GM12878 (cell line): ENCODE measurements around the gene RNF43. TPM values are rescaled to one million over a fixed set of nuclear protein-coding genes. Genes with fewer than 3 reads are reported as not detected.

ENCODE experiments used
- ATAC-seq: fragments of 200-7000 bp; cut with Tn5 transposase; 3 replicates; pipeline ENCODE4 v1.9.1; 2020; ENCODE audit warnings: mild to moderate bottlenecking, moderate library complexity
- BruUV-seq: library from RNA; stranded (reverse); fragments of 400-500 nt; replicated peaks from 2 replicates; lab custom pipeline; 2021; lab: Mats Ljungman, UMichigan
- CTCF ChIA-PET: fragments of 300-600 bp; sonication (Branson Sonifier 250); formaldehyde crosslinking; extraction: SDS; loops from one replicate; lab custom pipeline; 2021; ENCODE audit warnings: inconsistent platforms; lab: Yijun Ruan, JAX
- POLR2A ChIA-PET: fragments of 350-600 bp; formaldehyde crosslinking; extraction: SDS; loops from one replicate; lab custom pipeline; 2021; ENCODE audit warnings: inconsistent platforms; lab: Charles Lee
- RAD21 ChIA-PET: fragments of 300-600 bp; sonication (Branson Sonifier 250); formaldehyde crosslinking; loops from one replicate; lab custom pipeline; 2023; ENCODE audit warnings: antibody characterized with exemption; ENCODE audit not compliant: unreplicated experiment; lab: Charles Lee
- SMC1A ChIA-PET: fragments of 300-600 bp; sonication (Branson Sonifier 250); formaldehyde crosslinking; loops from one replicate; lab custom pipeline; 2023; ENCODE audit not compliant: unreplicated experiment, uncharacterized antibody; lab: Charles Lee
- DNase-seq: peaks from one replicate; pipeline ENCODE4 v3.0.0-alpha.2; 2011; ENCODE audit warnings: low read depth, low spot score
- FAIRE-seq: peaks from 3 replicates; lab custom pipeline; 2011; peaks lifted over from hg19 to GRCh38; lab: Jason Lieb, UNC
- H2AFZ ChIP-seq: 2 replicates; pipeline ENCODE4 v1.6.0; 2011; ENCODE audit warnings: low read depth, low read length, control low read depth; ENCODE audit not compliant: control insufficient read depth
- H3K27ac ChIP-seq: 2 replicates; pipeline ENCODE4 v1.5.1; 2011; ENCODE audit warnings: control low read depth; ENCODE audit not compliant: control insufficient read depth, insufficient read depth
- H3K27me3 ChIP-seq, 2 experiments: replicated peaks in 1 of 2; 2 replicates each; pipeline versions ENCODE4 v1.6.0 to v1.6.1; 2011; ENCODE audit warnings: low read length in 1 of 2; ENCODE audit not compliant: control insufficient read depth in 2 of 2, insufficient read depth in 2 of 2
- H3K36me3 ChIP-seq, 2 experiments: 2 replicates each; pipeline ENCODE4 v1.5.1; 2011; ENCODE audit warnings: low read length in 1 of 2; ENCODE audit not compliant: control insufficient read depth in 2 of 2, insufficient read depth in 2 of 2
- H3K4me1 ChIP-seq: 2 replicates; pipeline ENCODE4 v1.6.1; 2011; ENCODE audit warnings: mild to moderate bottlenecking, low read length, moderate library complexity, mixed read lengths; ENCODE audit not compliant: control insufficient read depth, insufficient read depth
- H3K4me2 ChIP-seq: 2 replicates; pipeline ENCODE4 v1.6.0; 2011; ENCODE audit warnings: control low read depth; ENCODE audit not compliant: control insufficient read depth, insufficient read depth
- H3K4me3 ChIP-seq: fragments of 200-600 bp; sonication (generic); 2 replicates; pipeline ENCODE4 v1.5.1; 2016
- H3K79me2 ChIP-seq: 2 replicates; pipeline ENCODE4 v1.6.0; 2011; ENCODE audit warnings: low read length; ENCODE audit not compliant: control insufficient read depth, insufficient read depth
- H3K9ac ChIP-seq: 2 replicates; pipeline ENCODE4 v1.8.0; 2011; ENCODE audit warnings: low read length, control low read depth, mixed read lengths; ENCODE audit not compliant: control insufficient read depth, insufficient read depth
- H3K9me3 ChIP-seq: replicated peaks from 3 replicates; pipeline ENCODE4 v1.5.1; 2011; ENCODE audit warnings: mild to moderate bottlenecking, low read length; ENCODE audit not compliant: control insufficient read depth, insufficient read depth
- H4K20me1 ChIP-seq: 2 replicates; pipeline ENCODE4 v1.6.0; 2011; ENCODE audit not compliant: control insufficient read depth, insufficient read depth
- BMI1 ChIP-seq: fragments of 450-650 bp; IDR thresholded peaks from 2 replicates; pipeline ENCODE4 v1.6.1; 2016; ENCODE audit warnings: mild to moderate bottlenecking, moderate library complexity, borderline replicate concordance
- E4F1 ChIP-seq: fragments of 450-650 bp; IDR thresholded peaks from 2 replicates; pipeline ENCODE4 v1.6.1; 2018; ENCODE audit warnings: borderline replicate concordance, mild to moderate bottlenecking; ENCODE audit not compliant: partially characterized antibody
- IRF4 ChIP-seq: IDR thresholded peaks from 2 replicates; pipeline ENCODE4 v1.6.1; 2011; ENCODE audit warnings: low read depth, low read length
- KAT2A ChIP-seq: conservative IDR thresholded peaks from 2 replicates; pipeline ENCODE4 v1.6.1; 2011; ENCODE audit warnings: low read depth, low read length; ENCODE audit not compliant: control insufficient read depth
- MEF2A ChIP-seq: IDR thresholded peaks from 2 replicates; pipeline ENCODE4 v1.6.1; 2011; ENCODE audit warnings: low read depth, mild to moderate bottlenecking, low read length, moderate library complexity; ENCODE audit not compliant: insufficient read depth
- MYB ChIP-seq: fragments of 150-350 bp; IDR thresholded peaks from 2 replicates; pipeline ENCODE4 v1.6.1; 2014; ENCODE audit warnings: mild to moderate bottlenecking, low read depth, low read length, borderline replicate concordance
- MYC ChIP-seq: IDR thresholded peaks from 2 replicates; pipeline ENCODE4 v1.6.1; 2011; ENCODE audit warnings: mild to moderate bottlenecking, low read length, moderate library complexity, inconsistent platforms; ENCODE audit not compliant: insufficient read depth, insufficient replicate concordance, insufficient read length, severe bottlenecking
- POLR2AphosphoS5 ChIP-seq: IDR thresholded peaks from 2 replicates; pipeline ENCODE4 v1.6.1; 2011; ENCODE audit warnings: mild to moderate bottlenecking, low read length, inconsistent platforms
- RUNX3 ChIP-seq: IDR thresholded peaks from 2 replicates; pipeline ENCODE4 v1.6.1; 2012; ENCODE audit warnings: low read length, inconsistent platforms
- SMARCA5 ChIP-seq: fragments of 450-650 bp; IDR thresholded peaks from 2 replicates; pipeline ENCODE4 v1.6.1; 2017; ENCODE audit warnings: mild to moderate bottlenecking
- STAT1 ChIP-seq: fragments of 450-650 bp; conservative IDR thresholded peaks from 2 replicates; pipeline ENCODE4 v1.6.1; 2014; ENCODE audit warnings: antibody characterized with exemption, mild to moderate bottlenecking
- SUPT20H ChIP-seq: IDR thresholded peaks from 2 replicates; pipeline ENCODE4 v1.6.1; 2011; ENCODE audit warnings: low read depth, mild to moderate bottlenecking, low read length, moderate library complexity, borderline replicate concordance; ENCODE audit not compliant: control insufficient read depth
- SUZ12 ChIP-seq: fragments of 200-600 bp; sonication (generic); IDR thresholded peaks from one replicate; pipeline ENCODE4 v1.6.1; 2018; ENCODE audit warnings: antibody characterized with exemption, mild to moderate bottlenecking; ENCODE audit not compliant: unreplicated experiment
- USF2 ChIP-seq: IDR thresholded peaks from 2 replicates; pipeline ENCODE4 v1.6.1; 2011; ENCODE audit warnings: low read depth, low read length, improper control_type of control experiment, borderline replicate concordance
- WGBS: methylation state at CpG from one replicate; pipeline ENCODE4 v1.1.6; 2016; ENCODE audit warnings: low lambda C conversion rate; ENCODE audit not compliant: insufficient replicate concordance, insufficient coverage; ENCODE audit errors: missing lambda C conversion rate; 5-methylcytosine and 5-hydroxymethylcytosine counted together
- in situ Hi-C: fragments of 300-500 bp; cut with MboI; formaldehyde crosslinking; loops from 9 replicates; pipeline ENCODE4 v1.14.3; 2018; ENCODE audit warnings: mixed read lengths
- intact Hi-C: fragments of 100-400 bp; cut with micrococcal nuclease; formaldehyde crosslinking; loops from one replicate; pipeline ENCODE4 v1.14.2; 2022; ENCODE audit not compliant: unreplicated experiment
- polyA plus RNA-seq, 11 experiments: library from polyadenylated mRNA; depleted of rRNA in 4 of 11; unstranded in 6 of 11; stranded (reverse) in 5 of 11; fragments of >200 nt; fragmentation: Nextera tagmentation in 4 of 11; fragmentation: Illumina TruSeq in 1 of 11; extraction: Ambion mirVana in 4 of 11; extraction: Trizol in 1 of 11; gene quantifications; 1 replicate in 1 of 11; 2 replicates in 10 of 11; pipeline versions ENCODE4 v1.2.1 to v1.2.3, GENCODE V29; 2011 to 2016; ENCODE audit warnings: inconsistent platforms in 2 of 11, missing spikeins in 2 of 11, low read depth in 1 of 11
- total RNA-seq, 4 experiments: library from RNA; depleted of rRNA in 3 of 4; stranded (reverse); fragments of >200 nt in 3 of 4; fragmentation: Illumina TruSeq in 1 of 4; extraction: Trizol in 1 of 4; gene quantifications; 2 replicates each; pipeline versions ENCODE4 v1.2.1 to v1.2.3, GENCODE V29; 2013 to 2021
- TF ChIP-seq, protein P1 (sequence below): fragments of 450-650 bp; conservative IDR thresholded peaks from 2 replicates; pipeline ENCODE4 v1.6.1; 2017; ENCODE audit warnings: mild to moderate bottlenecking, moderate library complexity

Gene RNF43
- total and polyA plus RNA-seq, 10 of the 15 experiments (the other 5 are each of a cell fraction or from before 2014, with no cell fraction given), result 1.2 to 16.7 (median 5.5) TPM

- no peak for ATAC-seq
- BruUV-seq, result no TSS peak
Observed at GRCh38 chr17:58368860-58369213, 48.5 kb downstream of the RNF43 start.

More at GRCh38 chr17:58368860-58369213, 48.5 kb downstream of the RNF43 start:
- ChIA-PET RAD21 (interaction anchor here (1.4 kb wide), 1 partner anchor 49 kb away, joined by 5 read pairs; the partner anchor contains the start of gene RNF43), SMC1A (interaction anchor here (1.0 to 1.5 kb wide), 6 partner anchors 10 to 31 kb away, joined by 3 to 4 read pairs (median 3); no protein-coding TSS in a partner anchor), POLR2A (interaction anchor here (1.2 to 1.4 kb wide), 2 partner anchors 10 to 16 kb away, joined by 3 read pairs; no protein-coding TSS in a partner anchor), CTCF (interaction anchor here (1.1 to 2.0 kb wide), 3 partner anchors 21 to 58 kb away, joined by 3 to 7 read pairs (median 3); no protein-coding TSS in a partner anchor)
- TF ChIP-seq POLR2AphosphoS5 (no peak), MYB (no peak), USF2 (no peak), SUZ12 (no peak), SMARCA5 (no peak), SUPT20H (no peak), MEF2A (no peak), MYC (no peak), RUNX3 (no peak), E4F1 (no peak), STAT1 (no peak), IRF4 (no peak), KAT2A (no peak), BMI1 (no peak)
- TF ChIP-seq, protein P1, sequence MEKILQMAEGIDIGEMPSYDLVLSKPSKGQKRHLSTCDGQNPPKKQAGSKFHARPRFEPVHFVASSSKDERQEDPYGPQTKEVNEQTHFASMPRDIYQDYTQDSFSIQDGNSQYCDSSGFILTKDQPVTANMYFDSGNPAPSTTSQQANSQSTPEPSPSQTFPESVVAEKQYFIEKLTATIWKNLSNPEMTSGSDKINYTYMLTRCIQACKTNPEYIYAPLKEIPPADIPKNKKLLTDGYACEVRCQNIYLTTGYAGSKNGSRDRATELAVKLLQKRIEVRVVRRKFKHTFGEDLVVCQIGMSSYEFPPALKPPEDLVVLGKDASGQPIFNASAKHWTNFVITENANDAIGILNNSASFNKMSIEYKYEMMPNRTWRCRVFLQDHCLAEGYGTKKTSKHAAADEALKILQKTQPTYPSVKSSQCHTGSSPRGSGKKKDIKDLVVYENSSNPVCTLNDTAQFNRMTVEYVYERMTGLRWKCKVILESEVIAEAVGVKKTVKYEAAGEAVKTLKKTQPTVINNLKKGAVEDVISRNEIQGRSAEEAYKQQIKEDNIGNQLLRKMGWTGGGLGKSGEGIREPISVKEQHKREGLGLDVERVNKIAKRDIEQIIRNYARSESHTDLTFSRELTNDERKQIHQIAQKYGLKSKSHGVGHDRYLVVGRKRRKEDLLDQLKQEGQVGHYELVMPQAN, result no peak
- 48% methylated on average over 2 of the region's 3 CpGs for WGBS
- DNase-seq (no peak), FAIRE-seq (no peak)
- intact Hi-C loops, result no loop called here
- H3K4me3 ChIP-seq, result no peak overlapping the region
- H3K79me2 ChIP-seq, result no peaks in the 10 kb centered on the region
- no peak overlapping the region for H3K9ac ChIP-seq
- no peaks in the 10 kb centered on the region for H3K9me3 ChIP-seq
- no peaks in the 10 kb centered on the region for H3K27me3 ChIP-seq
- H3K4me2 ChIP-seq, result no peak overlapping the region
- H4K20me1 ChIP-seq, result no peaks in the 10 kb centered on the region
- in situ Hi-C loops, result no loop called here
- no peaks in the 10 kb centered on the region for H3K4me1 ChIP-seq
- H2AFZ ChIP-seq, result no peak overlapping the region
- H3K27ac ChIP-seq, result no peak overlapping the region
- peaks cover 0 to 15% of the 10 kb centered on the region in 2 experiments; a peak in 2 of 4 replicates for H3K36me3 ChIP-seq
